NCI-H460 (cell line): ENCODE results near the gene SPNS1. TPM values are rescaled to one million over a fixed set of nuclear protein-coding genes. Genes with fewer than 3 reads are reported as not detected.
A peak's percentile ranks its signal among the peaks of the same experiment; 100 is the strongest.
"Not testable (repeated sequence)": the region's sequence is repeated elsewhere in the genome, so short reads cannot be mapped to it uniquely, and the experiment has no call there.

Experiments used
- DNase-seq: peaks from one replicate; pipeline ENCODE4 v3.0.0-alpha.2; 2016; ENCODE audit warnings: low read depth; ENCODE audit errors: extremely low read depth
- polyA plus RNA-seq: library from polyadenylated mRNA; depleted of rRNA; stranded (reverse); fragments of >200 nt; gene quantifications from 2 replicates; pipeline ENCODE4 v1.2.3, GENCODE V29; 2014; cell fraction: nucleus; rRNA removed
- total RNA-seq: library from RNA; depleted of rRNA; stranded (reverse); fragments of >200 nt; shearing (Covaris generic); gene quantifications from 2 replicates; pipeline ENCODE4 v1.2.3, GENCODE V29; 2014; rRNA removed

The SPNS1 gene
- total RNA-seq = 51.2 and 67.7 TPM in 2 replicates
- polyA plus RNA-seq = 66.5 and 66.6 TPM in 2 replicates

GRCh38 chr16:28974437-28975157 is at the start of gene SPNS1:
Gene SPNS1 (plus strand): TSS chr16:28974778. CDS start chr16:28975152, 374 bp downstream.
- DNase-seq = peak; percentile 94

GRCh38 chr16:28925386-28926228 is 49.0 kb upstream of the SPNS1 start:
- DNase-seq = peak; percentile 65

- DNase-seq = not testable (repeated sequence)
Measured at GRCh38 chr16:28926284-28926683, 48.3 kb upstream of the SPNS1 start.

- no peak for DNase-seq
Measured at GRCh38 chr16:28927815-28928214, 46.8 kb upstream of the SPNS1 start.

- DNase-seq = no peak
Measured at GRCh38 chr16:28930203-28930602, 44.4 kb upstream of the SPNS1 start.

GRCh38 chr16:28930652-28931051 is 43.9 kb upstream of the SPNS1 start:
- DNase-seq = no peak

- DNase-seq = no peak
Measured at GRCh38 chr16:28931801-28932225, 42.8 kb upstream of the SPNS1 start, which contains the start of gene CD19. Gene CD19 (plus strand): TSS chr16:28931971. CDS start chr16:28932001, 30 bp downstream.

GRCh38 chr16:28932339-28933141 is 42.0 kb upstream of the SPNS1 start:
- DNase-seq = no peak

- DNase-seq = no peak
Measured at GRCh38 chr16:28933171-28933570, 41.4 kb upstream of the SPNS1 start.

- DNase-seq = no peak
Measured at GRCh38 chr16:28935346-28935745, 39.2 kb upstream of the SPNS1 start.

- DNase-seq = peak; percentile 71
Measured at GRCh38 chr16:28935924-28936783, 38.4 kb upstream of the SPNS1 start.

- no peak for DNase-seq
Measured at GRCh38 chr16:28936784-28937155, 37.8 kb upstream of the SPNS1 start.

GRCh38 chr16:28937222-28937876 is 37.2 kb upstream of the SPNS1 start:
- DNase-seq = no peak

- DNase-seq = no peak
Measured at GRCh38 chr16:28938721-28939120, 35.9 kb upstream of the SPNS1 start.

- DNase-seq = not testable (repeated sequence)
Measured at GRCh38 chr16:28939825-28940224, 34.8 kb upstream of the SPNS1 start.

- no peak for DNase-seq
Measured at GRCh38 chr16:28943281-28943680, 31.3 kb upstream of the SPNS1 start.

- DNase-seq = no peak
Measured at GRCh38 chr16:28946681-28947080, 27.9 kb upstream of the SPNS1 start.

GRCh38 chr16:28950648-28951409 is 23.7 kb upstream of the SPNS1 start, which contains the start of gene NFATC2IP:
Gene NFATC2IP (plus strand): TSS chr16:28950937. CDS start chr16:28951012, 75 bp downstream.
- peak; percentile 100 for DNase-seq
